WTC11 (cell line): ENCODE data around the gene TMC6. TPM values are rescaled to one million over a fixed set of nuclear protein-coding genes. Genes with fewer than 3 reads are reported as not detected.
"Not testable (repeated sequence)": the region's sequence is repeated elsewhere in the genome, so short reads cannot be mapped to it uniquely, and the experiment has no call there.

Experiments
- ATAC-seq: fragments of 200-7000 bp; cut with Tn5 transposase; 2 replicates; pipeline ENCODE4 v1.10.0; 2021; ENCODE audit warnings: mild to moderate bottlenecking, moderate library complexity
- CTCF ChIA-PET: fragments of 300-600 bp; sonication (Branson Sonifier 250); formaldehyde crosslinking; loops from one replicate; lab custom pipeline; 2021; ENCODE audit warnings: antibody characterized with exemption; lab: Charles Lee
- POLR2A ChIA-PET: fragments of 350-600 bp; sonication (Branson Sonifier 250); formaldehyde crosslinking; loops from one replicate; lab custom pipeline; 2021; ENCODE audit warnings: antibody characterized with exemption; lab: Charles Lee
- DNase-seq: peaks from one replicate; pipeline ENCODE4 v3.0.0; 2021; ENCODE audit warnings: low spot score
- H3K27ac Mint-ChIP-seq: 2 replicates; pipeline ENCODE4 v1.8.0; 2021; ENCODE audit warnings: mixed read lengths
- H3K27me3 Mint-ChIP-seq: 2 replicates; pipeline ENCODE4 v1.8.0; 2021; ENCODE audit warnings: low read depth, mild to moderate bottlenecking, moderate library complexity, mixed read lengths
- H3K36me3 Mint-ChIP-seq: 2 replicates; pipeline ENCODE4 v1.8.0; 2021; ENCODE audit warnings: mixed read lengths
- H3K4me1 Mint-ChIP-seq: 2 replicates; pipeline ENCODE4 v1.8.0; 2022; ENCODE audit warnings: mixed read lengths
- H3K4me3 Mint-ChIP-seq: 2 replicates; pipeline ENCODE4 v1.8.0; 2021; ENCODE audit warnings: mild to moderate bottlenecking, moderate library complexity, mixed read lengths
- H3K9me3 Mint-ChIP-seq: 2 replicates; pipeline ENCODE4 v1.8.0; 2021; ENCODE audit warnings: mixed read lengths
- ARID4B ChIP-seq: sonication (generic); formaldehyde crosslinking; IDR thresholded peaks from 2 replicates; pipeline ENCODE4 v1.8.0; 2023; ENCODE audit warnings: missing genetic modification reagents, mild to moderate bottlenecking, borderline replicate concordance
- ATF1 ChIP-seq: sonication (generic); formaldehyde crosslinking; IDR thresholded peaks from 2 replicates; pipeline ENCODE4 v1.8.1; 2023; ENCODE audit warnings: mild to moderate bottlenecking, moderate library complexity, missing genetic modification reagents
- CTCF ChIP-seq: fragments of 200-600 bp; IDR thresholded peaks from 2 replicates; pipeline ENCODE4 v1.8.0; 2022; ENCODE audit warnings: antibody characterized with exemption
- ETV6 ChIP-seq: sonication (generic); formaldehyde crosslinking; IDR thresholded peaks from 2 replicates; pipeline ENCODE4 v1.8.1; 2022; ENCODE audit warnings: mild to moderate bottlenecking, missing genetic modification reagents
- FOXK1 ChIP-seq: sonication (generic); formaldehyde crosslinking; IDR thresholded peaks from 2 replicates; pipeline ENCODE4 v1.8.0; 2022; ENCODE audit warnings: mild to moderate bottlenecking, moderate library complexity, missing genetic modification reagents
- KAT7 ChIP-seq: sonication (generic); formaldehyde crosslinking; IDR thresholded peaks from 2 replicates; pipeline ENCODE4 v1.8.1; 2023; ENCODE audit warnings: missing genetic modification reagents, mild to moderate bottlenecking, borderline replicate concordance
- PREB ChIP-seq: sonication (generic); formaldehyde crosslinking; IDR thresholded peaks from 2 replicates; pipeline ENCODE4 v1.8.1; 2022; ENCODE audit warnings: mild to moderate bottlenecking, missing genetic modification reagents, moderate library complexity, borderline replicate concordance
- SOX15 ChIP-seq: fragments of 250-450 bp; sonication (Bioruptor Pico); IDR thresholded peaks from 2 replicates; pipeline ENCODE4 v1.9.0; 2021; ENCODE audit warnings: mild to moderate bottlenecking
- STAT6 ChIP-seq: sonication (generic); formaldehyde crosslinking; conservative IDR thresholded peaks from 2 replicates; pipeline ENCODE4 v1.8.1; 2023; ENCODE audit warnings: mild to moderate bottlenecking, low read depth, missing genetic modification reagents, moderate library complexity
- TEAD1 ChIP-seq: sonication (generic); formaldehyde crosslinking; IDR thresholded peaks from 2 replicates; pipeline ENCODE4 v1.8.0; 2022; ENCODE audit warnings: mild to moderate bottlenecking, missing genetic modification reagents
- ZNF138 ChIP-seq: sonication (generic); formaldehyde crosslinking; conservative IDR thresholded peaks from 2 replicates; pipeline ENCODE4 v1.8.1; 2022; ENCODE audit warnings: mild to moderate bottlenecking, moderate library complexity, missing genetic modification reagents
- ZNF263 ChIP-seq: sonication (generic); formaldehyde crosslinking; IDR thresholded peaks from 2 replicates; pipeline ENCODE4 v1.8.1; 2022; ENCODE audit warnings: low read depth, mild to moderate bottlenecking, moderate library complexity, missing genetic modification reagents
- ZNF281 ChIP-seq: sonication (generic); formaldehyde crosslinking; IDR thresholded peaks from 2 replicates; pipeline ENCODE4 v1.8.0; 2023; ENCODE audit warnings: mild to moderate bottlenecking, missing genetic modification reagents
- ZNF396 ChIP-seq: fragments of 250-450 bp; sonication (Bioruptor Pico); IDR thresholded peaks from 2 replicates; pipeline ENCODE4 v1.8.0; 2021; ENCODE audit warnings: mild to moderate bottlenecking, moderate library complexity, borderline replicate concordance
- total RNA-seq: library from RNA; stranded (reverse); gene quantifications from 3 replicates; pipeline ENCODE4 v1.2.3, GENCODE V29; 2021

Gene TMC6
- total RNA-seq, 1 experiment from 2014 or later = 120 TPM

- ATAC-seq (no peak), DNase-seq (no peak)
- Mint-ChIP-seq H3K27ac (no peak overlapping the region), H3K27me3 (no peaks in the 10 kb centered on the region), H3K4me3 (no peak overlapping the region)
- CTCF ChIA-PET = interaction anchor here (0.9 to 1.1 kb wide), 5 partner anchors 11 to 134 kb away, joined by 3 read pairs; no protein-coding TSS in a partner anchor
- TF ChIP-seq PREB (CRISPR knock-in tag) (no peak), ARID4B (no peak), SOX15 (CRISPR knock-in tag) (no peak), KAT7 (CRISPR knock-in tag) (no peak), STAT6 (CRISPR knock-in tag) (no peak), ZNF263 (CRISPR knock-in tag) (no peak), ATF1 (CRISPR knock-in tag) (no peak), CTCF (no peak), ZNF396 (no peak), ZNF138 (CRISPR knock-in tag) (no peak), TEAD1 (CRISPR knock-in tag) (no peak), FOXK1 (CRISPR knock-in tag) (no peak), ZNF281 (CRISPR knock-in tag) (no peak), ETV6 (CRISPR knock-in tag) (no peak)
- TF ChIP-seq, all 79 proteins: peak for 0
- H3K4me1 Mint-ChIP-seq = peaks cover 2% of the 10 kb centered on the region; the same call in 1 of the 2 replicates
- POLR2A ChIA-PET = no interaction called here
- no peaks in the 10 kb centered on the region for H3K9me3 Mint-ChIP-seq
- peaks cover 8% of the 10 kb centered on the region for H3K36me3 Mint-ChIP-seq
Observed at GRCh38 chr17:78116411-78116810, 12.1 kb downstream of the TMC6 start.

GRCh38 chr17:78115803-78116202 is 12.8 kb downstream of the TMC6 start:
- H3K27ac Mint-ChIP-seq, POLR2A ChIA-PET, H3K9me3 Mint-ChIP-seq, H3K4me3 Mint-ChIP-seq, ATAC-seq, H3K36me3 Mint-ChIP-seq, DNase-seq, H3K27me3 Mint-ChIP-seq, H3K4me1 Mint-ChIP-seq: not testable (repeated sequence)
- CTCF ChIA-PET = interaction anchor here (0.9 to 1.1 kb wide), 4 partner anchors 19 to 135 kb away, joined by 3 read pairs; no protein-coding TSS in a partner anchor
